NCI-H526 treated with DMSO at 0.1 percent for 48 hours (cell line): ENCODE results near the gene TMEM100.

Experiments
- DNase-seq: peaks from one replicate; lab custom pipeline; 2025; lab: John Stamatoyannopoulos, UW

TMEM100 gene

DNA sequence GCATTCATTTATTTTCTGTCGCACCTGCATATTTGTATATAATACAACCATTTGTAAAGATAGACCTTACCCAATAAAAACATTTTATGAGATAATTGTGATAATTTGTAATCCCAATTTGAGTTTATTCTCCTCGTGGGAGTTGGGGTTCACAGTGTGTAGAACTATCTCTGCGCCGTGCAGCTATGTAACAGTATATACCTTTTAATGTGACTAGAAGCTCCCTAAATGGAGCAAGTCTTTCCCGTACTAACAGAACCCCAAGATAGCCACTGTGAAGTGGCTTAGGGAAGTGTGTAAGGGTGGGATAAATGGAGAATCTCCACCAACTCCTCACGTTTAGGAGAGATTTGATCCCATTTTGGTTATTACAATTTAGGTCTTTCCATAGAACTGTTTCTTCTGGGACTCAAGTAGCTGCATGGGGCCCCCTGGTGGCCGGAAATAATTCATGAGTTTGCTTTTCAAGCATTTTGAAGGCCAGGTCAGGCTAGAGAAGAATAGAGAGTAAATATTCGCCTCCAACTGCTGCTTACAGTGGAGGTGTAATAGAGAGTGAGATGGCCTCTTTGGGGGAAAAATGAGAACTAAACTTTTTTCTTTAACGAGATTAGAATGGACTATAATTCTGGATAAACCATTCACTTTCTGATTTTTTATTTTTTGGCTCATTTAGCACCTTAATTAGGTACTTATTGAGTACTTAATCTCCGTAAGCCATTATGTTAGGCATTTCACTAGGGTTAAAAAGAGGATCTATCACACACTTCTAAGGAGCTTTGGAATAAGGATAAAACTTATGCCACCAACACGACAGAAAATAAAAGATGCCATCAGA, 4.5 kb downstream of the TMEM100 start:
- peak; percentile 39 for DNase-seq

DNA sequence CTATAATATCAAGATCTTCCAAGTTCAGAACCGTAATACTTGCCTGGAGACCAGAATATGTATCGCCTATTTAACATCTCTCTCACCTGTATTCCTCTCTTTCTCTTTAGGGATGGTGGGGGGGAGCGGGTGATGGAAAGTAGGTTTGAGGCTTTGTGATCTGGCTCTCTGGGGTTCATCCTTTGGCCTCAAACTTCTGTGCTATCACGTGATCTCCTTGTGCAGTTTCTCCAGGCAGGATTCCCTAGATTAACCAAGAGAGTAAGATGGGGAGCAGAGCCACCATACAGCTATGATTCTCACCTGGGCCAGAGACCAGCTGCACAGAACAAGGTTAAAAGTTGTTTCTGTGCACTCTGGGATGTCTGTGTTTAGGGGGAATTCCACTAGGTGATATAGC, 5.2 kb downstream of the TMEM100 start:
- DNase-seq = no peak

DNA sequence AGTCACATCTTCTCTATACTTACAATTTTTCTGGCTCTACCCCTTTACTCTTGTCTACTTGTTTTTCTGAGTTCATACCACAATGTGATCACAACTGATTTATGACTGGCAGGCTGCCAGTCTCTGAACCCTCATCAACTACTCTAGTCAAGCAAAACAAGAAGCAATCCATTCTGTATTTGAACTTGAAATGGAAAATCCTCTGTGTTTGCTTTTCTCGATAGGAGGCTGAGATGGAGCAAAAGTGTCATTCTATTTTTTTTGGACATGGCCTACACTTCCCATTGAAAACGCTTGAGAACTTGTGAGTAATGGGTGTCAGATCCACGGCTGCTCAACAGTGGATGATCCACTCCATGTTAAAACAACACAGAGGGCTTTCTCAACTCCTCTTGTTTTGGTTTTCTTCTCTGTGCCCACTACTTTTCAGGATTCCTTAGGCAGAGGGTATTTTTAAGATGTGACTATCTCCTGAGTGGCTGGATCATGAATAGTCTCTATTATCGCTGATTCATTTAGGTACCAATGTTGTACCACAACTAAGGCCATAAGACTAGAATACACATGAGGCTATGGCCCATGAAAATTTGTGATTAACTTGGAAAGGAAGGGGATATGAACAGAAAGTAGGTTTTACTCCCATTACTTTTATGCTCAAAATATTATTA, 11.7 kb downstream of the TMEM100 start:
- no peak for DNase-seq

DNA sequence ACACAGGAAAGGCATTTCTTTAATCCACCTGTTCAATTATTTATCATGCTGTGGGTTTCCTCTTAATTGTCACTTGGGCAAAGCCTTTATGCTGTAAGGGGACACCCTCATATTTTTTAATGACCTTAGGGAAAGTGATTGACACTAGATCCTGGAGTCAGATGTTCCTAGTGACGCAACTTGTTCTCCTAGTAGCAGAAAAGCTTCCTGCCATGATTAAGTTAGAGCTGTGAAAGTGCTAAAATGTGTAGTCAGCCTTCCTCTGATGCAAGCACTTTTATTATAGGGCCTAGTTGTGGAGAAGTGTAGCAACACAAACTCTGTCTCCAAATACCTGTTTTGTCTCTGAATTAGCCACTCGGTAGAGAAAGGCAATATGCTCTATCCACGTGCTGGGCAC, 12.3 kb downstream of the TMEM100 start:
- DNase-seq = no peak

DNA sequence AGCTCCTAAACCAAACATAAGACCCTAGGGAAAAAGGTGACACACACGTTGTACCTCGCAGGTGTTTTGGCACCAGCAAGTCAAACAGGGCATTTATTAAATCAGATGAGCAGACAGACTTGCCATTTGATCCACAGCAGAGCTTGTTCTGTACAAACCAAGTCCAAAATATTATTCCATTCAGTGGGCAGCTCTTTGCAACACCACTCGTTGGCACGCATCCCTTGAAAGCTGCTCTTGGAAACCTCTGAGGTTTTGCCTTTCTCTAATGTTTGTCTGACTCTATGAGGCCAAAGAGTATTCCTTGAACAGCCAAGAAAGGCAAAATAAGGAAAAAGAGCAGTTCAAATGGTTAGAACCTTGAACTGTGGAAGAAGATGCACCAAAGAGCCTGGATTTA, 12.7 kb downstream of the TMEM100 start:
- DNase-seq = no peak

DNA sequence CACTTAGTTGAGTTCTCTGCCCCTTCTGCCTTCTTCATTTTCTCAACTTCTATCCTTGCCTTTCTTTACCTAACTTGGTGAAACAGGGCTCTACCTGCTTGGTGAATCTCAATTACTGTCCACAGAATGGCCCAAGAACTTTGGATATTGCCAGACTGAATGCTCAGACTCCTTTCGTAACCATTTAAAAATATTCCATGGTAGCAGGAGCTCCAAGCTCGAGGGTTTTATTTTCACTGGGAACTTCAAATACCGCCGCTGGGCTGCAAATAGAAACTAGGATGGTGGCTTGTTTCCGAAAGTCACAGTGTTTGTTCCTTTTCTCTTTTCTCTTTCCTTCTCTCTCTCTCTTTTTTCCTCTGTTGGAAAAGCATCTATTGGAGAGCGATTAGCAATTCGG, 13.2 kb downstream of the TMEM100 start:
- DNase-seq = no peak

DNA sequence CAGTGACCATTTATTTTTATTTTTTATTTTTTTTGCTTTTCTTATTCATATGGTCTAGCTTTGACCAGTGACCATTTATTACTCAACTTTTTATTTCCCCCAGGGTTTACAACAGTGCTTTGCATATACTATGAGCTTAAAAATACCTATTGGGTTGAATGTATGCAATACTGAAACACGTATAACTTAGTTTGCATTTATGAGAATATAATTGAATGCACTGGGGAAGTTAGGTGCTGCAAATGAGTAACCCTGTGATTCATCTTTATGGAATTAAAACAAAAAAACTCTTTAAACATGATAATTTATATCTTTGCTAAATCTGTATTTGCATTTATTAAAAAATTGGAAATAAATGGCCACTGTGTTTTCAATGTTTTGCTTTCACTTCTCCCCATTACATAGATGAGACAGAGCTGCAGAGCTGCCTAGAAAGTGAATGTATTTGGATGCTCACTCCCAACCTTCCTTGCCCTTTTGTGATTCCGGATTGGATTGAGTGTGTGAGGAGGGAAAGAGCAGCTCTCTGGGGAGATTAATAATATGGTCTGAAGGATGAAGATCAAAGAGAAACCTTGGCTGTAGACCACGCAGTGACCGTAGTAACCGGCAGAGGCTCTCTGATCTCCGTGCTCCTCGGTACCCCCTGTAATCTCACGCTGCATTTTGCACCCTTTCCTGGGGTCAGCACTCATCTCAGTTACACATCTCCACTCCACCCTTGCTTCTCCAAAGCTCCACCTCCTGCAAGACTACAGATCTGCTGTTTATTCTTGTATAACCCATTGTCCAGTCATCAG, 14.3 kb downstream of the TMEM100 start:
- DNase-seq = no peak

DNA sequence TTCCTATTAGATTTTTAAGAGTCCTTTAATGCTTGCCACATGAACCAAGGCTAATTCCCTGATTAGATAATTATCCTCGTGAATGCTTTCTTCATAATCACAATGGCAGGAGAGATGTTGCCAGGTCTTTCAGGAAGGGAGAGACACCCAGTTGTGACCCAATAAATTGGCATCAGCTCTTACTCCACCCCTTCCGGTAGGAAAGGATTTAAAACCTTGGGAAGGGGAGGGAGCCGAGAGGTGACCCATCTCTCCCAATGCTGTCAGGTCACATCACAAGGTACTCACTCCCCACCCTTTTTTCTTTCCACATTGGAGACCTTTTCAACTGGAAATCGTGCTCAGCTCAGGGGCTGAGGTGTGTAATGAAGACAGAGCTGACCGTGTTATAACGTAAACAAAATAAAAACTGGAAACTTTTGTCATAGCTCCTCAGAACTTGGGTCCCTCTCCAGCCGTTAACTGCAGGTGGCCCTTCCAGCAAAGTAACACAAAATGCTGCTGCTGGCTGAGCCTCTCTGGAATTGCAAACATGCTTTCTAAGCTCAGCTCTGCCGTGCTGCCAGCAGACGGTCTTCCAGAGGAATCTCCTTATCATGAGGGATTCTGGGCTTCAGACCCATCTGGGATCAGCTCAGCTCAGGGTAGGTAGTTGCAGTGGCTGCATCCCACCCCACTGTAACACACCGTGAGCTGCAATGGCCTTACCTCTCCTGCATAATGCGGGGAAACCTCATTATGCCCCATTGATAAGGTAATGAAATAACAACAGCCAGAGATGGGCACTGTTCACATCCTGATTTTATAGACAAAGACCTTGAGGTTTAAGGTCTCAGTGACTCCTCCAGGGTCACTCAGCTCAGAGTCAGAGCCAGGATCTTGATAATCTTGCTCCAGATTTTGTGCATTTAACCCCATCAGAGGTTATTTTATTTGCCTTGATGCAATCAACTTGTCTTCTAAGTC, 15.6 kb downstream of the TMEM100 start:
- no peak for DNase-seq

DNA sequence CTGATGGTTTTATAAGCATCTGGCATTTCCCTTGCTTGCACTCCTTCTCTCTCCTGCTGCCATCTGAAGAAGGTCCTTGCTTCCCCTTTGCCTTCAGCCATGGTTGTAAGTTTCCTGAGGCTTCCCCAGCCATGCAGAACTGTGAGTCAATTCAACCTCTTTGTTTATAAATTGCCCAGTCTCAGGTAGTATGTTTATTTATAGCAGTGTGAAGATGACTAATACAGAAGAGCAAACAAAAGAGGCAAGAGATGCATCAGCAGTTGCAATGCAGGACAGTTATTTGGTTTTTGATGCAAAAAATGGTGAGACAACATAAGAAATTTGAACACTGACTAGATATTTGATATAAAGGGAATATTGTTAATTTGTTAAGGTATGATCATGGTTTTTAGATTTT, 16.8 kb downstream of the TMEM100 start:
- DNase-seq = no peak

DNA sequence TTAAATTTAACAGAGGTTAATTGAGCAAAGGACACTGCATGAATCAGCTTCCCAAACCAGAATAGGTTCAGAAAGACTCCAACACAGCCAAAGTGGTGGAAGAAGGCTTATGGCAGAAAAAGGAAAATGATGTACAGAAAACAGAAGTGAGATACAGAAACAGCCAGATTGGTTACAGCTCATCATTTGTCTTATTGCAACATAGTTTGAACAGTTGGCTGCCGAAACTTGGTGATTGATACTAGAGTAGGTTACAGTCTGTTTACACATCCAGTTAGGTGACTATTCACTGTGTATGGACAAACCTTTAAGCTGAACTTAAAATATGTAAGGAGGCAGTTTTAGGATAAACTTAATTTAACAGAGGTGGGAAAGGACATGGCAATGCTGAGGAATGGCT, 18.3 kb downstream of the TMEM100 start:
- DNase-seq = no peak

DNA sequence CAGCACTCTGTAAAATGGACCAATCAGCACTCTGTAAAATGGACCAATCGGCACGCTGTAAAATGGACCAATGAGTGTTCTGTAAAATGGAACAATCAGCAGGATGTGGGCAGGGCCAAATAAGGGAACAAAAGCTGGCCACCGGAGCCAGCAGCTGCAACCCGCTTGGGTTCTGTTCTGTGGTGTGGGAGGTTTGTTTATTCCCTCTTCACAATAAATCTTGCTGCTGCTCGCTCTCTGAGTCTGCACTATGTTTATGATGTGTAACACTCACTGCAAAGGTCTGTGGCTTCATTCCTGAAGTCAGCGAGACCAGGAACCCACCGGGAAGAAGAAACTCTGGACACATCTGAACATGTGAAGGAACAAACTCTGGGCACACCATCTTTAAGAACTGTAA, 20.5 kb downstream of the TMEM100 start:
- no peak for DNase-seq

DNA sequence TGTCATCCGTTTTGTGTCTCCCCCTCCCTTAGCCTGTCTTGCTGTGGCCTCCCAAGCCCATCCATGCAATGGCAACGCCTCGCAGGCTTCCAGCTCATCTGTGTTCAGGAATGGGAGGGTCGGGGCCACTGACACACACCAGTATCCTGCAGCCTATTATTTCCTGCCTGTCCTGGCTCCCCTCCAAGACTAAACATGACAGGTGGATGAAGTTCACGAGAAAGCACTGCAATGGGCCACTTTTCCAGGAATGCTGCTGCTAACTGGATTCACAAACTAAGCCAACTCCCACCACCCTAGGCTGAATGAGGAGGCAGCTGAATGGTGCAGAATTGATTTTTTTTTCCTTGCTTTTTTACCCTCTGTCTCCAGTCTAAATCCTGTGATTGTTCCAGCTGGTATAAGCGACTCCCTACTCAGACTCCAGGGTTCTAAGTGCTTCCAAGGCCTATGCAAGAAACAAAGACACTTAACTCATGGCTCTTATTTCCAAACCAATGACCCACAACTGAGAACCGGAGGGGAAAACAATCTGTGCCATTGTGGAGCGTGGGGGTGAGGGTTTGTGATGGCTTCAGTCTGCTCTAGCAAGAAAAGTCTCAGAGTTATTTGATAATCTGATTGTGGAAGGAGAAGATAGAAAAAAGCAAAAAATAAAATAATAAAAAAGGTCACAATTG, 23.3 kb downstream of the TMEM100 start:
- DNase-seq = no peak

DNA sequence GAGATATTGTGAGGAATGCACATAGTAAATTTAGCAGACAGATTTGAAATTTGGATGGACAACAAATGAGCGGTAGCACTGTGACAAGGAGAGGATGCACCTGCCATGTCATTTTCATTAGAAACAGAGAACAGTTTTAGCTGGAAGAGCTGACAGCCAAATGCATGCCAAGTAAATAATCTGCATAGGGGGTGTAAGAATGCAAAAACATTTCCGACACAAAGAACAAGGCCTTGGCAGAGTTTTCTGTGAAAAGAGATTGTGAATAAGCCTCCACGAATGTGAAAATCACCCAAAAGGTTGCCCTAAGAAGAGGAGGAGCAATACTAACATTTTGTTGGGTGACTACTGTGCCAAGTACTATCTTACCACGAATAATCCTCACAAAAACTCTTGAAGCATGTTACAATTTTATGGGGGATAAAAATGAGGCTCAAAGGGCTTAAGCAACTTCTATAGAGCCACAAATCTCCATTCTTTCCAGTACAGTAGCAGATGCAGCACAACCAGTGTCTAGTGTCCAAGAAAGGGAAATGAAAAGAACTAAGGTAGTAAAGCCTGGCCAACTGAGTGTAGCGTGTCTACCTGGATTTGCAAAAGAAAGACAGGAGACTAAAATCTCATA, 28.3 kb downstream of the TMEM100 start:
- DNase-seq = no peak

DNA sequence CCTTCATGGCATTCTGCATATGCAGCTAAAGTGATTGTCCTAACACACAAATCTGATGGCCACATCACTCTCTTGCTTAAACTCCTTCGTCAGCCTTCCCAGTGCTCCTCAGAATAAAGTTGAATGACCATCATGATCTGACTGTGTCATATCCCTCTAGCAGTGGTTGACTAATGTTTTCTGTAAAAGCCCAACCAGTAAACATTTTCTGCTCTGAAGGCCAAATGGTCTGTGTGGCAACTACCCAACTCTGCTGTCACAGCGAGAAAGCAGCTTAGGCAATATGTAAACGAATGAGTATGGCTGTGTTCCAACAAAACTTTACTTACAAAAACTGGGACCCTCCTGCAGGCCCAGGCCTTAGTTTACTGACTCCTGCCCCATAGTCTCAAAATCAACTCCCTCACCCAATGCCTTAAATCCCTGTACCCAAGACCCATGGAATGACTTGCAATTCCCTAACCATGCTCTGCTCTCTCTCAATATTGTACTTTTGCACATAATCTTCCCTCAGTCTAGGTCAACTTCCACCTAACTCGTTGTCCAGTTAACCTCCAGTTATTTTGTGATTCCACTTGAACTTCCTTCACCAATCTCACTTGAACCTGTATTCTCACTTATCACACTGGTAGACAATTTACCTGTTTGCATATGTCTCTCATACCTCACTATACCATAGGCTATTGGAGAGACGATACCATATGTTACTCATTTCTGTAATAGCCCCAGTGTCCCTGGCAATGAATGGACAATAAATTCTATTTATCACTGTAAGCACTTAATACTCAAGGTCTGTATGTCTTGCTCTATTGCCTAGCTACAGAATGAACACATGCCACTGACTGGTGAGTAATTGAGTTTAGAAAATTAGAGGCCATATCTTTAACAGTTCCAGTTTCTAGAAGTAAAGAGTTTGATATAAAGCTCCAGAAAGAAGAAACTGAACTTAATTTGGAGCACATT, 29.1 kb downstream of the TMEM100 start:
- DNase-seq = no peak

DNA sequence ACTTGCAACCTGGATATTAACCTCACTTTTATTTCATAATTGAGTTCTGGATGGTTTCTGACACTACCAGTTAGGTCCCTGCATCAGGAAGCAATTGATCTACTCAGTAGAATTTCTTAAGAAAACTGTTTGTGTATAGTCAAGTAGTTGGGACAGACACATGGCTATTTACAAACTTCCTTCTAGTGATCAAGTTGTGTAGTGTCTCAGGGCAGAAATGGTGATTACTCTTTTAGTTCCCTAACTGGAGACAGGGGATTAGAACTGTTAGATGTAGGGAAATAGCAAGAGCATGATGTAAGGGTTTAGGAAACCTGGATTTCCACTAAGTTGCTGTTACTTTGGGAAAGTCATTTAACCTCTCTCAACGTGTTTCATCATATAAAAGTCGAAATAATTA, 30.4 kb downstream of the TMEM100 start:
- no peak for DNase-seq

DNA sequence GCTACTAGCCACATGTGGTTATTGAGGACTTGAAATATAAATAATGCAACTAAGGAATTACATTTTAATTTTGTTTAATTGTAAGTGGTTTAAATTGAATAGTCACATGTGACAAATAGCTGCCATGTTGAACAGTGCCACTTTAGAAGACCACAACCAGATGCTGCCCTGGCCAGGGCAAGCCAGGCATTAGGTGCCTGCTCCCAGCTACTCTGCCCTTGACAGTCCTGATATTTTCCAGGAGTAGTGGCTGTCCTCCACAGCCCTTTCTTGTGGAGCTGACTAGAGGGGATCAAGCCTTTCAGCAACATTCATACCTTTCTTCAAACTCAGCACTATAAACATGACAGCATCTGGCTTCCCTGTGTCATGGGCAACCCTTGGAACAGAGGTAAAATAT, 31.0 kb downstream of the TMEM100 start:
- DNase-seq = no peak

DNA sequence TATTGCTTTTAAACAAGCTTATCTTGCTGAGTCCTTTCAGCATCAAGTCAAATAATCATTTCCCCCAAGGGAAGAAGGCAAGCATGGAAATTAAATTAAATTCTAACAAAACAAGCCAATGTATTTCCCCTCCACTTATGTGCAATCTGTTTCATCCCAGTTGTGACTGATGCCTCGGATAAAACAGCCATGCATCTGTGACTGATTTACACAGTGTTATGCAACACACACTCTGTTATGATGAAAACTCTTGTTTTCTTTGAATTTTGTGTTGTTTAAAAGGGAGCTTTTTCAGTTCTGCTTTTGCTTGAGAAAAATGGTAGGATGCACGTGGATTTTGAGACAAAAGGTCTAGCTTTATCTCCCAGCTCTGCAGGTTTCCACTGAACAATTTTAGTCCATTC, 32.6 kb downstream of the TMEM100 start:
- no peak for DNase-seq

DNA sequence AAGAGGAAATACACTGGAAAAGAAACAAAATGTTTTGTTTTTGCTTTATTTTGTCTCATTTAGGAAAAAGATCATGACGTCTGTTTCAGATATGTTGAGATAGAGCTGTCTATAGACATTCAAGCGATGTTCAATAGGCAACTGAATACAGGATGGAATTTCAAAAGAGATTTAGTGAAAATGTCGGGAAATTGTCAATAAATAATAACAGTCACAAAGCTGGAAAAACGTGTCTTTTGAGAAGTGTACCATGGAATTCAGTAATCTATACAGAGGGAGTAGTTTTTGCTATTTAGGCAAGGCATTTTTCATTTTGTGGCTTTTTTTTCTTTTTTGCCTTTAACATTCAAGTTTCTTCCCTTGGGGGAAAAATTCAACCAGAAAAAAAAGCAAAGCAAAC, 33.0 kb downstream of the TMEM100 start:
- no peak for DNase-seq

DNA sequence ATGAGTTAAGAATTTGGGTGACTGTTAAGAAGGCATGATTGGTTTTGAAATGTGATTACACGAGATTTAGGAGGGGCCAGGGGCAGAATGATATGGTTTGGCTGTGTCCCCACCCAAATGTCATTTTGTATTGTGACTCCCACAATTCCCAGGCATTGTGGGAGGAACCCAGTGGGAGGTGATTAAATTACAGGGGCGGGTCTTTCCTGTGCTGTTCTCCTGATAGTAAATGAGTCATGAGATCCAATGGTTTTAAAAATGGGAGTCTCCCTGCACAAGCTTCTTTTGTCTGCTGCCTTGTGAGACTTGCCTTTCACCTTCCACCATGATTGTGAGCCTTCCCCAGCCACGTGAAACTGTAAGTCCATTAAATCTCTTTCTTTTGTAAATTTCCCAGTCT, 34.6 kb downstream of the TMEM100 start:
- no peak for DNase-seq

DNA sequence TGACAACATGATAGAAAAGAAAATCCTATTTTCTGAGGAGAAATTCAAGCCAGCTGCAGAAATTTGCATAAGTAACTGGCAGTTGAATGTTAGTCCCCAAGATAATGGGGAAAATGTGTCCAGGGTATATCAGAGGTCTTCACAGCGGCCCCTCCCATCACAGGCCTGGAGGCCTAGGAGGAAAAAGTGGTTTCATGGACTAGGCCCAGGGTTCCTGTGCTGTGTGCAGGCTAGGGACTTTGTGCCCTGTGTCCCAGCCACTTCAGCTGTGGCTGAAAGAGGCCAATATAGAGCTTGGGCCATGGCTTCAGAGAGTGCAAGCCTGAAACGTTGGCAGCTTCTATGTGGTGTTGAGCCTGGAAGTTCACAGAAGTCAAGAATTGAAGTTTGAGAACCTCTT, 35.6 kb downstream of the TMEM100 start:
- no peak for DNase-seq
